Measurements from ENCODE around the gene TPT1.

GRCh38 chr13:45369116-45369515 lies 28.1 kb upstream of the TPT1 start:
- TF ChIP-seq, protein P1, sequence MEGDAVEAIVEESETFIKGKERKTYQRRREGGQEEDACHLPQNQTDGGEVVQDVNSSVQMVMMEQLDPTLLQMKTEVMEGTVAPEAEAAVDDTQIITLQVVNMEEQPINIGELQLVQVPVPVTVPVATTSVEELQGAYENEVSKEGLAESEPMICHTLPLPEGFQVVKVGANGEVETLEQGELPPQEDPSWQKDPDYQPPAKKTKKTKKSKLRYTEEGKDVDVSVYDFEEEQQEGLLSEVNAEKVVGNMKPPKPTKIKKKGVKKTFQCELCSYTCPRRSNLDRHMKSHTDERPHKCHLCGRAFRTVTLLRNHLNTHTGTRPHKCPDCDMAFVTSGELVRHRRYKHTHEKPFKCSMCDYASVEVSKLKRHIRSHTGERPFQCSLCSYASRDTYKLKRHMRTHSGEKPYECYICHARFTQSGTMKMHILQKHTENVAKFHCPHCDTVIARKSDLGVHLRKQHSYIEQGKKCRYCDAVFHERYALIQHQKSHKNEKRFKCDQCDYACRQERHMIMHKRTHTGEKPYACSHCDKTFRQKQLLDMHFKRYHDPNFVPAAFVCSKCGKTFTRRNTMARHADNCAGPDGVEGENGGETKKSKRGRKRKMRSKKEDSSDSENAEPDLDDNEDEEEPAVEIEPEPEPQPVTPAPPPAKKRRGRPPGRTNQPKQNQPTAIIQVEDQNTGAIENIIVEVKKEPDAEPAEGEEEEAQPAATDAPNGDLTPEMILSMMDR (IDR thresholded peaks at IDR 0.05) = no peak
- no peak for TF ChIP-seq POLR2A (IDR thresholded peaks at IDR 0.05)

Measured in ovary (tissue), 3 donors.